ENCODE results near the gene GANC. TPM values are rescaled to one million over a fixed set of nuclear protein-coding genes. Genes with fewer than 3 reads are reported as not detected.

The GANC gene
- polyA plus RNA-seq, 3 donors: 14.5 to 24.4 (median 21.1) TPM

GRCh38 chr15:42384597-42384996 lies 111.6 kb downstream of the GANC start:
- no peak for TF ChIP-seq CTCF (IDR thresholded peaks at IDR 0.05)
- Histone ChIP-seq H3K79me2 (ENCODE audit: insufficient read depth, low read length) (no peaks in the 10 kb centered on the region), H3K36me3 (replicated peaks in 1 of 2; ENCODE audit: control insufficient read depth in 1 of 2, insufficient read depth in 2 of 2, low read length in 2 of 2) (peaks cover 34 to 66% of the 10 kb centered on the region in 2 donors), H2AFZ (ENCODE audit: insufficient read depth, low read depth, low read length, poor library complexity, severe bottlenecking) (no peak overlapping the region), H3K4me3 (replicated peaks in 1 of 3; ENCODE audit: low read depth in 2 of 3, low read length in 3 of 3) (no peak overlapping the region), H3K4me1 (ENCODE audit: control insufficient read depth in 1 of 2, insufficient read depth in 2 of 2, low read length in 2 of 2) (no peaks in the 10 kb centered on the region), H3K27me3 (ENCODE audit: control insufficient read depth in 2 of 2, insufficient read depth in 2 of 2, low read length in 2 of 2) (no peaks in the 10 kb centered on the region), H3K27ac (ENCODE audit: low read depth in 1 of 2, low read length in 2 of 2) (no peak overlapping the region), H3K4me2 (replicated peaks; ENCODE audit: extremely low read depth, low read length, poor library complexity, severe bottlenecking) (no peak overlapping the region), H3K9ac (ENCODE audit: insufficient read depth, low read length, poor library complexity, severe bottlenecking) (no peak overlapping the region), H4K20me1 (ENCODE audit: insufficient read depth, low read length) (no peaks in the 10 kb centered on the region), H3K9me3 (replicated peaks in 1 of 2; ENCODE audit: control insufficient read depth in 1 of 2, insufficient read depth in 1 of 2, low read length in 2 of 2) (no peaks in the 10 kb centered on the region)
- intact Hi-C loops (cut with micrococcal nuclease): no loop called here
- DNase-seq: no peak
- H3K27ac Mint-ChIP-seq: no peak overlapping the region
- no peaks in the 10 kb centered on the region for H3K27me3 Mint-ChIP-seq (ENCODE audit: low read depth in 3 of 3)
- H3K4me3 Mint-ChIP-seq: no peak overlapping the region
- peaks cover 3% of the 10 kb centered on the region for H3K4me1 Mint-ChIP-seq
- H3K36me3 Mint-ChIP-seq: peaks cover 48 to 50% of the 10 kb centered on the region in 2 donors
- H3K9me3 Mint-ChIP-seq: no peaks in the 10 kb centered on the region
- 0% methylated on average over 1 of the region's 4 CpGs for WGBS (ENCODE audit: insufficient coverage)

GRCh38 chr15:42385206-42385979 lies 112.4 kb downstream of the GANC start:
- intact Hi-C loops (cut with micrococcal nuclease): no loop called here
- Mint-ChIP-seq H3K4me3 (no peak overlapping the region), H3K9me3 (no peaks in the 10 kb centered on the region), H3K36me3 (peaks cover 56 to 58% of the 10 kb centered on the region in 2 donors), H3K27ac (no peak overlapping the region), H3K27me3 (ENCODE audit: low read depth in 3 of 3) (no peaks in the 10 kb centered on the region), H3K4me1 (peaks cover 3% of the 10 kb centered on the region)
- 74% methylated on average over 3 of the region's 5 CpGs for WGBS (ENCODE audit: insufficient coverage)
- Histone ChIP-seq H4K20me1 (ENCODE audit: insufficient read depth, low read length) (no peaks in the 10 kb centered on the region), H3K9me3 (replicated peaks in 1 of 2; ENCODE audit: control insufficient read depth in 1 of 2, insufficient read depth in 1 of 2, low read length in 2 of 2) (no peaks in the 10 kb centered on the region), H3K36me3 (replicated peaks in 1 of 2; ENCODE audit: control insufficient read depth in 1 of 2, insufficient read depth in 2 of 2, low read length in 2 of 2) (peaks cover 38 to 74% of the 10 kb centered on the region in 2 donors), H3K4me1 (ENCODE audit: control insufficient read depth in 1 of 2, insufficient read depth in 2 of 2, low read length in 2 of 2) (no peaks in the 10 kb centered on the region), H3K4me2 (replicated peaks; ENCODE audit: extremely low read depth, low read length, poor library complexity, severe bottlenecking) (no peak overlapping the region), H3K9ac (ENCODE audit: insufficient read depth, low read length, poor library complexity, severe bottlenecking) (no peak overlapping the region), H3K4me3 (replicated peaks in 1 of 3; ENCODE audit: low read depth in 2 of 3, low read length in 3 of 3) (no peak overlapping the region), H3K27ac (ENCODE audit: low read depth in 1 of 2, low read length in 2 of 2) (no peak overlapping the region), H3K79me2 (ENCODE audit: insufficient read depth, low read length) (no peaks in the 10 kb centered on the region), H3K27me3 (ENCODE audit: control insufficient read depth in 2 of 2, insufficient read depth in 2 of 2, low read length in 2 of 2) (no peaks in the 10 kb centered on the region), H2AFZ (ENCODE audit: insufficient read depth, low read depth, low read length, poor library complexity, severe bottlenecking) (no peak overlapping the region)
- TF ChIP-seq CTCF (IDR thresholded peaks at IDR 0.05): peak; percentile 51
- DNase-seq: peak in 1 of 3 donors; percentile 19

Measured in CD14-positive monocyte (primary cell).